Liver (tissue), 9 donors: ENCODE data around the gene MCCC1. TPM values are rescaled to one million over a fixed set of nuclear protein-coding genes. Genes with fewer than 3 reads are reported as not detected.

Source experiments
- DNase-seq: peaks from one replicate; pipeline ENCODE4 v3.0.0-alpha.2; 2017; ENCODE audit warnings: low spot score
- H3K27ac ChIP-seq, 2 donors: one replicate each; pipeline ENCODE4 v1.7.0; 2013; ENCODE audit warnings: inconsistent platforms in 2 of 2, low read length in 2 of 2, control low read depth in 1 of 2, low read depth in 1 of 2, mild to moderate bottlenecking in 1 of 2
- H3K27me3 ChIP-seq, 4 donors: one replicate each; pipeline versions ENCODE4 v1.6.1 to v1.7.0; 2013; ENCODE audit warnings: low read length in 3 of 4, inconsistent platforms in 1 of 4, mild to moderate bottlenecking in 1 of 4, moderate library complexity in 1 of 4; ENCODE audit not compliant: control insufficient read depth in 4 of 4, insufficient read depth in 4 of 4
- H3K36me3 ChIP-seq, 4 donors: one replicate each; pipeline versions ENCODE4 v1.6.1 to v1.7.0; 2013; ENCODE audit warnings: low read length in 3 of 4, mild to moderate bottlenecking in 3 of 4, low read depth in 1 of 4, moderate library complexity in 1 of 4; ENCODE audit not compliant: control insufficient read depth in 4 of 4, insufficient read depth in 3 of 4
- H3K4me1 ChIP-seq, 4 donors: one replicate each; pipeline versions ENCODE4 v1.6.1 to v1.7.0; 2013; ENCODE audit warnings: low read length in 3 of 4, mild to moderate bottlenecking in 3 of 4, moderate library complexity in 1 of 4; ENCODE audit not compliant: control insufficient read depth in 4 of 4, insufficient read depth in 4 of 4
- H3K4me3 ChIP-seq, 3 donors: one replicate each; pipeline versions ENCODE4 v1.6.1 to v1.7.0; 2013; ENCODE audit warnings: low read length in 3 of 3, control low read depth in 1 of 3, low read depth in 1 of 3, mild to moderate bottlenecking in 1 of 3
- H3K9ac ChIP-seq, 2 donors: one replicate each; pipeline ENCODE4 v1.7.0; 2013; ENCODE audit warnings: low read length in 2 of 2, mild to moderate bottlenecking in 2 of 2, moderate library complexity in 2 of 2, control low read depth in 1 of 2, low read depth in 1 of 2
- H3K9me3 ChIP-seq, 4 donors: one replicate each; pipeline versions ENCODE4 v1.6.1 to v1.7.0; 2013; ENCODE audit warnings: low read length in 3 of 4; ENCODE audit not compliant: control insufficient read depth in 4 of 4
- ATF3 ChIP-seq: IDR thresholded peaks from 2 replicates; pipeline ENCODE4 v1.6.1; 2016; ENCODE audit warnings: antibody characterized with exemption
- EGR1 ChIP-seq, 2 donors: IDR thresholded peaks; 2 replicates each; pipeline ENCODE4 v1.6.1; 2016 to 2018; ENCODE audit warnings: antibody characterized with exemption in 2 of 2, low read depth in 2 of 2
- FOXA1 ChIP-seq: IDR thresholded peaks from 2 replicates; pipeline ENCODE4 v1.6.1; 2016; ENCODE audit warnings: antibody characterized with exemption
- FOXA2 ChIP-seq: IDR thresholded peaks from 2 replicates; pipeline ENCODE4 v1.6.1; 2016; ENCODE audit warnings: antibody characterized with exemption
- GABPA ChIP-seq, 2 donors: IDR thresholded peaks in 1 of 2; conservative IDR thresholded peaks in 1 of 2; 2 replicates each; pipeline ENCODE4 v1.6.1; 2016; ENCODE audit warnings: antibody characterized with exemption in 2 of 2, mild to moderate bottlenecking in 1 of 2, moderate library complexity in 1 of 2
- HNF4A ChIP-seq, 2 donors: conservative IDR thresholded peaks; 2 replicates each; pipeline ENCODE4 v1.6.1; 2016; ENCODE audit warnings: antibody characterized with exemption in 2 of 2, mild to moderate bottlenecking in 2 of 2
- HNF4G ChIP-seq: IDR thresholded peaks from 2 replicates; pipeline ENCODE4 v1.6.1; 2016; ENCODE audit warnings: antibody characterized with exemption
- JUND ChIP-seq, 2 donors: IDR thresholded peaks; 2 replicates each; pipeline ENCODE4 v1.6.1; 2016; ENCODE audit warnings: antibody characterized with exemption in 2 of 2
- NR2F2 ChIP-seq: IDR thresholded peaks from 2 replicates; pipeline ENCODE4 v1.6.1; 2016; ENCODE audit warnings: antibody characterized with exemption
- RAD21 ChIP-seq, 2 donors: IDR thresholded peaks; 2 replicates each; pipeline ENCODE4 v1.6.1; 2016; ENCODE audit warnings: antibody characterized with exemption in 2 of 2, mild to moderate bottlenecking in 2 of 2
- REST ChIP-seq: IDR thresholded peaks from 2 replicates; pipeline ENCODE4 v1.6.1; 2016; ENCODE audit warnings: antibody characterized with exemption, mild to moderate bottlenecking
- RXRA ChIP-seq, 2 donors: IDR thresholded peaks; 2 replicates each; pipeline ENCODE4 v1.6.1; 2017 to 2018; ENCODE audit warnings: antibody characterized with exemption in 2 of 2, mild to moderate bottlenecking in 1 of 2
- SP1 ChIP-seq: IDR thresholded peaks from 2 replicates; pipeline ENCODE4 v1.6.1; 2018; ENCODE audit warnings: antibody characterized with exemption, mild to moderate bottlenecking
- TAF1 ChIP-seq: conservative IDR thresholded peaks from 2 replicates; pipeline ENCODE4 v1.6.1; 2016; ENCODE audit warnings: antibody characterized with exemption, mild to moderate bottlenecking
- YY1 ChIP-seq: IDR thresholded peaks from 2 replicates; pipeline ENCODE4 v1.6.1; 2016; ENCODE audit warnings: antibody characterized with exemption, mild to moderate bottlenecking
- ZBTB33 ChIP-seq: IDR thresholded peaks from 2 replicates; pipeline ENCODE4 v1.6.1; 2016; ENCODE audit warnings: antibody characterized with exemption
- WGBS: extraction: QIAGEN DNeasy Blood & Tissue Kit; methylation state at CpG from one replicate; pipeline ENCODE4 v1.1.7; 2013; 5-methylcytosine and 5-hydroxymethylcytosine counted together
- polyA plus RNA-seq, 2 donors: library from polyadenylated mRNA; stranded (reverse) in 1 of 2; unstranded in 1 of 2; fragments of 200-250 nt in 1 of 2; fragments of >200 nt in 1 of 2; fragmentation: Nextera tagmentation in 1 of 2; extraction: Ambion mirVana in 1 of 2; gene quantifications; one replicate each; pipeline versions ENCODE4 v1.2.1 to v1.2.3, GENCODE V29; 2013 to 2015
- total RNA-seq, 2 donors: library from RNA; depleted of rRNA; stranded (reverse); fragments of >200 nt; gene quantifications; one replicate each; pipeline ENCODE4 v1.2.3, GENCODE V29; 2014
- TF ChIP-seq, protein P1 (sequence below): fragments of 150-350 bp; IDR thresholded peaks from 2 replicates; pipeline ENCODE4 v1.5.1; 2017; ENCODE audit warnings: improper control_type of control experiment, low read depth, low read length; ENCODE audit not compliant: missing input control
- TF ChIP-seq, protein P2 (sequence below): IDR thresholded peaks from 2 replicates; pipeline ENCODE4 v1.6.1; 2016; ENCODE audit warnings: antibody characterized with exemption
- donor health status: healthy.
- donor health status: healthy.
- donor health status: healthy.
- donor health status: healthy.
- donor health status: healthy.

Gene MCCC1
- total and polyA plus RNA-seq, 4 donors = 23.4 to 40.0 (median 34.5) TPM

DNA sequence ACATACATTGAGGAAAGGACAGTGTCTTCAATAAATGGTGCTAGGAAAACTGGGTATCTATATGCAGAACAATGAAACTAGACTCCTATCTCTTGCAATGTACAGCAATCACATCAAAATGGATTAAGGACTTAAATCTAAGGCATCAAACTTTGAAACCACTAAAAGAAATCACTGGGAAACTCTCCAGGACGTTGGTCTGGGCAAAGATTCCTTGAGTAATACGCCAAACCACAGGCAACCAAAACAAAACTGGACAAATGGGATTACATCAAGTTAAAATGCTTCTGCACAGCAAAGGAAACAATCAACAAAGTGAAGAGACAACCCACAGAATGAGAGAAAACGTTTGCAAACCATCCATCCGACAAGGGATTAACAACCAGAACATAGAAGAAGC lies 48.8 kb upstream of the MCCC1 start:
- TF ChIP-seq, protein P1, sequence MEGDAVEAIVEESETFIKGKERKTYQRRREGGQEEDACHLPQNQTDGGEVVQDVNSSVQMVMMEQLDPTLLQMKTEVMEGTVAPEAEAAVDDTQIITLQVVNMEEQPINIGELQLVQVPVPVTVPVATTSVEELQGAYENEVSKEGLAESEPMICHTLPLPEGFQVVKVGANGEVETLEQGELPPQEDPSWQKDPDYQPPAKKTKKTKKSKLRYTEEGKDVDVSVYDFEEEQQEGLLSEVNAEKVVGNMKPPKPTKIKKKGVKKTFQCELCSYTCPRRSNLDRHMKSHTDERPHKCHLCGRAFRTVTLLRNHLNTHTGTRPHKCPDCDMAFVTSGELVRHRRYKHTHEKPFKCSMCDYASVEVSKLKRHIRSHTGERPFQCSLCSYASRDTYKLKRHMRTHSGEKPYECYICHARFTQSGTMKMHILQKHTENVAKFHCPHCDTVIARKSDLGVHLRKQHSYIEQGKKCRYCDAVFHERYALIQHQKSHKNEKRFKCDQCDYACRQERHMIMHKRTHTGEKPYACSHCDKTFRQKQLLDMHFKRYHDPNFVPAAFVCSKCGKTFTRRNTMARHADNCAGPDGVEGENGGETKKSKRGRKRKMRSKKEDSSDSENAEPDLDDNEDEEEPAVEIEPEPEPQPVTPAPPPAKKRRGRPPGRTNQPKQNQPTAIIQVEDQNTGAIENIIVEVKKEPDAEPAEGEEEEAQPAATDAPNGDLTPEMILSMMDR = no peak
- Histone ChIP-seq H3K9me3 (no peaks in the 10 kb centered on the region), H3K4me1 (no peaks in the 10 kb centered on the region), H3K27ac (no peak overlapping the region), H3K36me3 (no peaks in the 10 kb centered on the region), H3K27me3 (no peaks in the 10 kb centered on the region), H3K9ac (no peak overlapping the region), H3K4me3 (no peak overlapping the region)
- 66% methylated on average over 4 of the region's 4 CpGs for WGBS
- DNase-seq = no peak

DNA sequence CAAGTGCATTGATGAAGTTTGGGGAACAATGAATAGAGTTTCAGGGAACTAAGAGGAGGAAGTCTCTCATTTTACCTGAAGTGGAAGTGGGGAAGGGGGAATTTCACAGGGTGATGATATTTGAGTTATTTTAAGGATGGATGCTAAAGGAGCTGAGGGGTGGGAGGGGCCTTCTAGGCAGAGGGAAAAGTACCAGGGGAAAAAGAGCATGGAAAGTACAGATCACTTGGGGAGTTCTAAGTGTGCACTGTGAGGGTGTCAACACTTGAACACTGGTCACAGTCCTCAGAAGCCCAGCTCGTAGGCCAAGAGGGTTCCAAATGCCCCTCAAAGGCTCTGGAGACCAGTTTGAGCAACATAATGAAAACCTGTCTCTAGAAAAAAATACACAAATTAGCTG lies 45.1 kb upstream of the MCCC1 start:
- H3K36me3 ChIP-seq = no peaks in the 10 kb centered on the region
- WGBS = 90% methylated on average over 1 of the region's 1 CpG
- TF ChIP-seq GABPA (IDR thresholded peaks at IDR 0.05 in 1 of 2, conservative IDR thresholded peaks at IDR 0.05 in 1 of 2) (no peak), TAF1 (no peak), FOXA1 (no peak), REST (no peak), YY1 (no peak), HNF4A (conservative IDR thresholded peaks at IDR 0.05) (no peak), JUND (IDR thresholded peaks at IDR 0.05) (no peak), ATF3 (no peak), HNF4G (no peak), RAD21 (IDR thresholded peaks at IDR 0.05) (no peak), FOXA2 (no peak), EGR1 (IDR thresholded peaks at IDR 0.05; ENCODE audit: low read depth in 2 of 2) (no peak), NR2F2 (no peak), ZBTB33 (no peak), SP1 (no peak), RXRA (IDR thresholded peaks at IDR 0.05) (no peak)
- TF ChIP-seq, protein P2, sequence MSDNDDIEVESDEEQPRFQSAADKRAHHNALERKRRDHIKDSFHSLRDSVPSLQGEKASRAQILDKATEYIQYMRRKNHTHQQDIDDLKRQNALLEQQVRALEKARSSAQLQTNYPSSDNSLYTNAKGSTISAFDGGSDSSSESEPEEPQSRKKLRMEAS = no peak
- TF ChIP-seq, protein P1 = no peak
- no peak overlapping the region for H3K27ac ChIP-seq
- no peak overlapping the region for H3K9ac ChIP-seq
- no peak overlapping the region for H3K4me3 ChIP-seq
- no peaks in the 10 kb centered on the region for H3K9me3 ChIP-seq
- H3K27me3 ChIP-seq = peaks cover 0 to 4% (median 0%) of the 10 kb centered on the region in 4 donors
- no peaks in the 10 kb centered on the region for H3K4me1 ChIP-seq
- no peak for DNase-seq
